GM18520 (cell line): ENCODE data around the gene HERPUD2.
"Not testable (repeated sequence)": the region's sequence is repeated elsewhere in the genome, so short reads cannot be mapped to it uniquely, and the experiment has no call there.

Experiments
- ATAC-seq: cut with Tn5 transposase; IDR thresholded peaks from one replicate; pipeline ENCODE4 v1.9.1; 2021; ENCODE audit not compliant: unreplicated experiment

HERPUD2 gene

DNA sequence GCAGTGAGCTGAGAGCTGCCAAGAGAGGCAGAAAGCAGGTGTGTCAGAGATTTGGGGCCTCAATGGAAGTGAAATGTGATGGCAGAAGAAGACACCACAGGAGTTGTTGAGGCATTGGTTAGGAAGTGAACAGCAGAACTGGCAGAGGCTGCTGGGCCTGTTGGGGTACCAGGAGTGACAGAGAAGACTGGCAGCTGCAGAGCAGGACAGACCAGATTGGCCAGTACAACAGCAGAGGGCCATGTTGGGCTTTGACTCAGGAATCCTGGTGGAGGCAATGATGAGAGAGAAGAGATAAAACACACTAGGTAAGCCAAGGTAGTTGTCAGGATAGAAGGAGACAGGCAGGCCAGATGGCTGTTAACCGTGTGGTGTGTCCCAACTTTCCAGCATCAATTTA is 19.9 kb upstream of the HERPUD2 start:
- ATAC-seq: peak; percentile 56

DNA sequence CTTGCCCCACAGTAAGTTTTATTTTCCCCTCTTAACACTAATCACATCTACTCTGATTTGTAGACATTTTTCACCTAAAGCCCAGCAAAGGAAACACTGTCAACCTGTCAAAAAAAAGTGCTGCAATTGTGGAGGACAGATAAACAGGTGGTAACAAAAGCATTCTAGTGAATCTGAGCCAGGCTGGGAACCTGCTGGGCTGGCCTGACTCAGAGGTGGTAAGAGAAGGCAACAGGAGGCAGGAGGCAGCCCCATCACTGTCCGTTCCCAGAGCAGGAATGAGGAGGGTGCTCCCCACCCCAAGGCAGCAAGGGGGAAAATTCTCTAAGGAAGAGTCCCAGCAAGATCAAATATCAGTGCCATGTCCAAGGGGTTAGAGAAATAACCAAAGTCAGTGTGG is 19.5 kb upstream of the HERPUD2 start:
- no peak for ATAC-seq

DNA sequence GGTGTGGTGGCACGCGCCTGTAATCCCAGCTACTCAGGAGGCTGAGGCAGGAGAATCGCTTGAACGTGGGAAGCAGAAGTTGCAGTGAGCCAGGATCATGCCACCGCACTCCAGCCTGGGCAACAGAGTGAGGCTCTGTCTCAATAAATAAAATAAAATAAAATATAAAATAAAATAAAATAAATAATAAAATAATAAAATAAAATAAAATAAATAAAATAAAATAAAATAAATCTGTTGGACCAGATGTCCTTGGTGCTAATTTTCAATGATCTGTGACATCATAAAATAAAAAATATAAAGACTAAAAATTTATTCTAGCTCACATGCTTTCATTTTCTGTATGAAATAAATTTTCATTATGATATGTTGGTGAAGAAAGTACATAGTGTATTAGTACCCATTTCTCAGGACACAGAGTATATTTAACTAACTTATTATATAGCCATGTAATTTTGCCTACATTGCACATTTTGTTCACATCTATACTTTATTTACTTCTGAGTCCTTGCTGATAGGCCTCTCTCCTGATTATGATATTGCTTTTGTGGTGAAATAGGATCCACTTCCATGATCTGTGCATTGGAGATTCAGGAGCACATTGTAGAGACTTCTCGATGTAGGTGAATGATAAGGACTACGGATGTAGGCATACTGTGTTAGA is 17.8 kb upstream of the HERPUD2 start:
- ATAC-seq: no peak

DNA sequence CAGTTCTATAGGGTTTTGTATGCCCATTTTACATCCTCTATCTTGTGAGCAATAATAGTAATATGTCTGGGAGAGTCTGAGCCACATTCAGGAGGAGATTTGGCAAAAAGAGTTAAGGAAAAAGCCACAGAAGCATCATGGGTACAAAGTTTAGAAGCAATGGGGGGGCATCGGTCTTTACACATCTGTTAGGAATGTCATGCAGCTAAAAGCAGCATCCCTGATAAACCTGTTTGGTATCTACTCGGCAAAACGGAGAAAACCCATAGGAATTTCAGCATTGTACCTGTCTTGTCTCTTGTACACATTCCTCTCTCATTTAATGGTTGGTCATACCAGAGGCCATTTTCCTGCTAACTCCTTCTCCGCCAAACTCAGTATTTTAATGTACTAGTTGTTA is 12.5 kb upstream of the HERPUD2 start:
- no peak for ATAC-seq

DNA sequence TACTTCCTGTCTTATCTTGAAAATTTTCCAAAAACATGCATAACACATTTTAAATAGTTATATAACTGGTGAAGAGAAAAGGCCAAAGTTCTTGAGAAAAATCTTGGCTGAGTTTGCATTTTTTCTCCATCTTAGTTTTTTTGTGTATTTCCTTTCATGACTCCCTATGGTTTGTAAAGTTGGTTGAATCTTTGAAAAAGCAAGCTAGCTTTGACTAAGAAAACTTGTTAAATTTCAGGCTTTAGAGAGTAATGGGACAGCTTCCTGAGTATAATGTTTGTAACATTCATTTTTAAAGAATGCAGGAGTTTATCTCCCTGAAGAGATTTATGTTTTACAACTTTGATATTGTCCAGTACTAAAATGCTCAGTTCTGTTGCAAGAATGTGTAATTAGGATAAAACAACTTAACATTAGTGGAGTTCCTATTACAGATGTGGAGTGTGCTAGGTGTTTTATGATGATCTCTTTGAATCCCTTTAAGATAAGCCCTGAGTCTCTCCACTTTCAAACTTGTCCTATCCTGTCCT is 11.1 kb upstream of the HERPUD2 start:
- no peak for ATAC-seq

DNA sequence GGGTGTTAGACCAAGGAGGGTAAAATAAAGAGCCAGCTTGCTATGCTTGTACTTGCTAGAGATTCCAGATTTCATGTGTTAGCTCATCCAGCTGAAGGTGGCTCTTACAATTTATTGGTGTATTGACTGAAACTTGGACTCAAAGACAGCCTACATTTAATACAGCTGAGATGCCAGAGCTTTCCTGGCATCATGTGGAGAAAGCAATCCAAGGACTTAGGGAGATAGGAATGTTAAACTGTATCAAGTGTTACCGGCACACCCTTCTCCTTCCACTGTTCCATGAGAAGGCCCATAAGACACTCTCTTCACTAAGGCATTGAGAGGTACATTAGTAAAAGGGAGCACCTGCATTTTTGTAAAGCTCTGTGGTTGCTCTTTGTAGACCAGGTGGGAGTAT is 9.3 kb upstream of the HERPUD2 start:
- no peak for ATAC-seq

DNA sequence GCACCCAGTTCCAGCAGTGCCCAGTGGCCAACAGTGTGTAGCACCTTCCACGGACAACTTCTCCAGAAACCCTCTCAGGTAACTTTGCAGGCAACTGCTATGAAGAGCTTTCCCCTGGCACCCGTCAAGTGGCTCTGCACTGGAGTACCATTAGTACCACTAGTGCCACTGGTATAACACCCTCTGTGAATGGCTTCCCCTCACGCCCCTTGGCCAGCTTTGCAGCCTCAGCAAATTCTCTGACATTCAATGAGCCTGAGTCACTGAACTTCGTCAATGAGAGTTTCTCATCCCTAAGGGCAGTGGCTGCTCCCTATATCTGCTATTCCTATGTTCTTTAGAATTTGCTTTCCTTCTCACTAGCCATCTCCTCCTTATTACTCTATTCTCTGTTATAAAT is 7.6 kb upstream of the HERPUD2 start:
- ATAC-seq: no peak

DNA sequence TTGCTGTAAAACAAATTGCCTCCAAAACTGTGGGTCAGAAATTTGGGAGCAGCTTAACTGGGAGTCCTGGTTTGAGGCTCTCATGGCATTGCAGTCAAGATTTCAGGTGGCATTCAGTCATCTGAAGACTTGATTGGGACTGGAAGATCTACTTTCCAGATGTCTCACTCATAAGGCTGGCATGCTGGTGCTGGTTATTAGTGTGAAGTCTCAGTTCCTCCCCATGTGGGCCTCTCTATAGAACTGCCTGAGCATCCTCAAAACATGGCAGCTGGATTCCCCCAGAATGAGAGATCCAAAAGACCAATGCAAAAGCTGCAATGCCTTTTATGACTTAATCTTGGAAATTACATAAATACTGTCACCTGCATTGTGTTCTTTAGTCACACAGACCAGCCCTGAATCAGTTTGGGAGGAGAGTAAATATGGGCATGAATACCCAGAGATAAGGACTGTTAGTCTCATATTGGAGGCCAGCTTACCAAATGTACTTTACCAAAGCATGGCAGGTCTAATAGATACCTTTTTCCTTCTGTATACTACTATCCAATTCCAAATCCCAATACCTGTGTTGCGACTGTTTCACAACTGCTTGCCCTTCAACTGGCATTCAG is 6.5 kb upstream of the HERPUD2 start:
- peak; percentile 69 for ATAC-seq

DNA sequence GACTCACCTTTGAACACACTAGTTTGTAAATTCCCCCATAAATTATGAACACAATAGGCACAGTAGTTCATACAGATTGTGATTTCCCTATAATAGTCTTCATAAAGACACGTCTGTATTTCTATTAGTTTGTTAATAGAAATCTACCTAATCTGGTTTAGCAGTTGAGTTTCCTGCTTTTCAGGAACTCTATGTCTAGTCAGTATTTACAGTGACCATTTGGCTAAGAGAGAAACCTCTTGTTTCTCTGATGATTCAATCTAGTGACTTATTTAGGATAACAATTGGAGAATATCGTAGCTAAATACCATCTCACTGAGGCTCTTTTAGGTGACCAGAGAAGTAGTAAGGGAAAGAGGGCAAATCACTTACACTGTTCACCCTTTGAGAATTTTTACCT is 5.9 kb upstream of the HERPUD2 start:
- no peak for ATAC-seq

DNA sequence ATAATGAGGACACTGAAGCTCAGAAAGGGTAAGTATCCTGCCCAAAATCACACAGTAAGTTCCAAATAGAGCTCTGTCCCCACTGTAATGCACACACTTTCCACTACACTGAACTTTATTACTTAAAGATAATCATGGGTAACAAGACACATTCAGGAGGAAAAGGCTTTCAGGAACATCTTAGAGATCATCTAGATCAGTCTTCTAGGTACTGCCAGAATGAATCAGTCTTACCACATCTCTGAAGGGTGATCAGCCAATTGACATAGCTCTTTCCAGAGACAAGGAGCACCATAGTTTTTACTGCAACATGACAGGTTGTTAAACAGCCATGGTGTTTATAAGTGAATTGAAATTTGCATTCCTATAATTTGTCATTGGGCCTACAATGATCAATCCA is 5.4 kb upstream of the HERPUD2 start:
- ATAC-seq: no peak

DNA sequence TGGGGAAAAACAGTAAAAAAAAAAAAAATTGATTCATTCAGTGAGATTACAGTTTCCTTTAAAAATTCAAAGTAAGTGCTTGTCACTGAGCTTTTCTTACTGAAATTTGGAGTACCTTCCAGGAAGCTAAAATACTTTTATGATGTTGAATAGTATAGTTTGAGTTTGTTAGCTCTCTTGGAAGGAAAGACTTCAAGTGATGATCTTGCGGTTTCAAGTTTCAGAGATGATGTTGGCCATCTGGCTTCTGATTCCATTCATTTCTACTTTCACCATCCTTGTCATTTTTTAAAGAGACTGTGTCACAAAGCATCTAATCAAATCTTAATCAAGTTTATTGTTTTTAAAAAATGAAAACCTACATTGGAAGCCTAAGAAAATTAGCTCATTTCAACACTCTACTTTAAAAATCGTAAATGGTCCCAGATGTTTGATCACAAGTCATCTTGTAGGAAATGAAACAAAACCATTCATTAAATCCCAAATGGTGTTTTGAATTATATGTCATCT is 4.9 kb upstream of the HERPUD2 start:
- no peak for ATAC-seq

DNA sequence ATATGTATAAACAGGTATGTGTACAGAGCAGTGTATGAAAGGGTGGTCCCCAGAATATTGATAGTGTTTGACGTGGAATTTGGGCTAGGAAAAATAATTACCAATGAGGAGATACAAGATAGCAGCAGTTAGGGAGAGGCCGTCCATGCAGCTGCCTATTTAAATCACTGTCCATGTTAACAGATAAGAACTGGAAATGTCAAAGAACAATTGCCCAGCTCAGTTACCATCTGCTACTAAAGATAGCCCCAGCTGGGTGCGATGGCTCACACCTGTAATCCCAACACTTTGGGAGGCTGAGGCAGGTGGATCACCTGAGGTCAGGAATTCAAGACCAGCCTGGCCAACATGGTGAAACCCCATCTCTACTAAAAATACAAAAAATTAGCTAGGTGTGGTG is 3.4 kb upstream of the HERPUD2 start:
- ATAC-seq: not testable (repeated sequence)

DNA sequence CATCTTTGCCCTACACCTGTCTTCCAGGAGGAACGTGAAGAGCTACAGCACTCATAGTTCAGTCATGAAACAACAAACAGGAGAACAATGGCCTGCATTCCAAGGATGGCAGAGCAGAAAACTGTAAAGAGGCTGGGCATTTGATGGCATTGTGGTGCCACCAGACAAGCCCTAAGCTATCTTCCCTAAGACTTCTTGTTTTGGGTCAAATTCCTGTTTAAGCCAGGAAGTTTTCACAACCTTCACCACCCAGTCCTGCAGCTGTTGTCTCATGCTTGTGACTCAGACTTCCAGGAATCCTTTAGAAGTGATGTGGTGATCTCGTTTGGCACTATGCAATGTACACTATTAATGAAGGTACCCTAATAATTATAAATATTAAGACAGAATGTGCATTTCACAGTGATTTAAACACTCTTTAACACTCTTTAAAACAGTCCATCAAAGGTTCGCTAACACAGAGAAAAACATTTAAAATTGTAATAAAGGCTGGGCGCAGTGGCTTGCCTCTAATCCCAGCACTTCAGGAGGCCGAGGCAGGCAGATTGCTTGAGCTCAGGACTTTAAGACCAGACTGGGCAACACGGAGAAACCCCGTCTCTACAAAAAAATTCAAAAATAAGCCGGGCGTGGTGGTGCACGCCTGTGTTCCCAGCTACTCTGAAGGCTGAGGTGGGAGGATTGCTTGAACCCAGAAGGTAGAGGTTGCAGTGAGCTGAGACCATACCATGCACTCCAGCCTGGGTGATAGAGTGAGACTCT is 2.7 kb upstream of the HERPUD2 start:
- ATAC-seq: no peak

DNA sequence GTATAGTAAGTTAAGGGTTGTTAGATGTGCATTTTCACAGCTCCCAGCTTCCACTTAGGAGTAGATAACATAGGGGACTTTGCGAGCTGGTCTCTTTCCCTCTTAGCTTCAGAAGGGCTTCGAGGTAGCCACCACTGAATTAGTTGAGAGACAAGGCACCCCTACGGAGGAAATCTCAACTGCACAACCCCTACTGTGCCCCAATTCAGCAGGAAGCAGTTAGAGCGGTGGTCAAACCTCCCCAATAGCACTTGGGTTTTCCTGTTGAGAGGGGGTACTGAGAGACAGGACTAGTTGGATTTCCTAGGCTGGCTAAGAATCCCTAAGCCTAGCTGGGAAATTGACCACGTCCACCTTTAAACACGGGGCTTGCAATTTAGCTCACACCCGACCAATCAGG is 1.1 kb upstream of the HERPUD2 start:
- no peak for ATAC-seq

DNA sequence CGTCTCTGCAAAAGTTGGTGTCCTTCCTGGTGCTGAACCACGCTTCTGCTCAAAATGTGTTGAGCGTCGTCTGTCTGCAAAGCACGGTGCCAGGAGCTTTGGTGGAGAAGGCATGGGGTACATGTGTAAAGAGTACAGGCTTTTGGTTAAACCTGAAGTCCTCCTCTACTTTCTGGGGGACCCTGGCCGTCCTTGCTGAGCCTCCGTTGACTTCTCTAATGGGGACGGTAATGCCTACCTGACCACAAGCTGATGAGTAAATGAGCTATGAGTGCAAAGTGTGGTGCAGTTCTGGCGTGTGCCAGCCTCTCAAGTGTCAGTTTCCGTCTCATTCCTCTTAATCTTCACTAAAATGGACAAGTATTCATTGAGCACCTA is 527 bp upstream of the HERPUD2 start:
- no peak for ATAC-seq

DNA sequence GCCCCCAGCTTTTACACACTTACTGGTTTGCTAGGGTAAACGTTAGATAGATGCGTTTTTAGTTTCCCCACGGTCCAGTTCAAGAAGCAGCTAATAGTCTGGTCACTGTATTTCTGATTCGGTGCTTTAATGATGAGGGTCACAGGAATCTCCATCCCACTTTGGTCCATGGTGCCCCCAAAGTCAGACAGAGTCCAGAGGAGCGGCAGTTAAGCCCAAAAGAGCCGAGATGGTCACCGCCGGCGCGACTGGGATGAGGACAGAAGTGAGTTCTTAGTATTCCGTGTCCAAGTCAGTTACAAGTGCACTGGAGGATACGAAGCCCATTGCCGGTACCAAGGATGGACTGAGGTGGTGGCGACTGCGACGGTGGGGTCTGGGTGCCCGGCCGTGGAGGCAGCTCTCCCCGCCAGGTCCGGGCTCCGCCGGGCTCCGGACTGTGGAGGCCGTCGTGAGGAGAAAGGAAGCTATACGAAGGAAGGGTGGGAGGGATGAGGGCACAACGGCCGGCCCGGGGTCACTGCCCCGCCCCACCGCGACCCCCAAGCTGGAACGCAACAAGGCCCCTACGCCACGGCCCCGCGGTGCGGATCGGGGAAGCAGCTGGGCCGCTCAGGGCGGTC is 663 bp downstream of the HERPUD2 start:
- ATAC-seq: peak; percentile 3

DNA sequence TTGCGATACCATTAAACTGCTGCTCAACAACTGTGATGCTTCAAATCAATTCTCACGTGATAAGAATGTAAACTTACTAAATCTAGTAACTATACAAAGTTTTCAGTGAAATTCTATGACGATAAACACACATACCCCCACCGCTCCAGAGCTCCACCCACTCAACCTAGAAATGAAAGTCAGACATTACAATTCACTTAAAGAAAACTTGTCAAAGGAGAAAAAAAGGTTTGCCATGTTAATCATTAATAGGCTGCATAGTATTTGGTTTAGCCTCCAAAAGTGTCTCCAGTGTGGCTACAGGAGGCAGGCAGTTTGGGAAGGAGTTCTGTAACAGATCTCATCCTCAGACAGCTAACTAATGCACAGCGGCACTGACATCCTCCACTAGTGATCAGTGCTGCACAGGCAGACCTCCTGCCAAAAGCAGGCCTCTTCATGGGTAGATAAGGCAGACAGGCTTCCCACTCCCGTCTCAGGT is 3.1 kb downstream of the HERPUD2 start:
- no peak for ATAC-seq

DNA sequence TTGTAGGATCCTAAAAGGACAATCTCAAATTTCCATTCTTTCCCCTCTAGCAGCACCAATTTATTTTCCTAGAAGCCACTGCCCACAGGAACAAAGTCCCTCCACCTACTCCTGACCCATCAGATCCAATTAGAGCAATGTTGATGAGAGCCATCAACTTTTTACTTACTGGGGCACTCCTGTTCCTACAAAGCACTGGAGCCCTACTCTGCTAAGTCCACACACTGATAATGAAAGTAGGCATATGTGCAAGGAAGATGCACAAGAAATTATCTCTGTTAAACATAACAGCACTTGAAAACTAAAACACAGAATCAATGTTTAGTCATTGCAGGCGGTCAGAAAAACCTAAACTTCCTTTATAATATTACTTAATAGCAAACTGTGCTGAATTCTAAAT is 3.6 kb downstream of the HERPUD2 start:
- no peak for ATAC-seq

DNA sequence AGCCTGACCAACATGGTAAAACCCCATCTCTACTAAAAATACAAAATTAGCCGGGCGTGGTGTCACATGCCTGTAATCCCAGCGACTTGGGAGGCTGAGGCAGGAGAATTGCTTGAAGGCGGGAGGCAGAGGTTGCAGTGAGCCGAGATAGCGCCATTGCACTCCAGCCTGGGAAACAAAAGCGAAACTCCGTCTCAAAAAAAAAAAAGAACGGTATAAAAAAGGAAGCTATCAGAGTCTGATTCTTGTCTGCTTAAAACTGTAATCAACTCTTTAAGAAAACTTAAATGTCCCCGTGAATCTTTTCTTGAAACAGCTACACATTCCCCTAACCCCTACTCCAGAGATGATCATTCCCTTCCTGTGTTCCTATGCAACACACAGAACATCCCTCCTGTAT is 4.3 kb downstream of the HERPUD2 start:
- not testable (repeated sequence) for ATAC-seq

DNA sequence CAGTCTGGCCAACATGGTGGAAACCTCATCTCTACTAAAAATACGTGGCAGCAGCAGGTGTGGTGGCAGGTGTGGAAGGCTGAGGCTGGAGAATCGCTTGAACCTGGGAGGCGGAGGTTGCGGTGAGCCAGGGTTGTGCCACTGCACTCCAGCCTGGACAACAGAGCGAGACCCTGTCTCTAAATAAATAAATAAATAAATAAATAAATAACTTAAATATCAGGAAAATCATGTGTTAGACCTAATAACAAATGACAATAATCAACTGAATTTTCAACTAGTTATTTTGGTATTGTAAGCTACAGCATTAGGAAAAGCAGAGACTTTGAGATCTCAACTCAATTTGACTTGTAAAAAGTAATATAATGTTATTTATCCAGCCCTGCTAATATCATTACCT is 9.2 kb downstream of the HERPUD2 start:
- ATAC-seq: no peak
